H1 (cell line): ENCODE results near the gene SLC24A4. TPM values are rescaled to one million over a fixed set of nuclear protein-coding genes. Genes with fewer than 3 reads are reported as not detected.

ENCODE experiments used
- ATF3 ChIP-seq: IDR thresholded peaks from 2 replicates; pipeline ENCODE4 v1.6.1; 2011; ENCODE audit warnings: low read depth, mild to moderate bottlenecking, low read length; ENCODE audit not compliant: insufficient read depth
- ZNF274 ChIP-seq: IDR thresholded peaks from 2 replicates; pipeline ENCODE4 v1.7.0; 2012; ENCODE audit warnings: low read length, borderline replicate concordance; ENCODE audit errors: extremely low read depth
- polyA plus RNA-seq, 7 experiments: library from polyadenylated mRNA; depleted of rRNA in 3 of 7; stranded (reverse) in 5 of 7; unstranded in 2 of 7; fragments of >200 nt in 5 of 7; fragments of 200-250 nt in 2 of 7; gene quantifications; 1 replicate in 5 of 7; 2 replicates in 1 of 7; 4 replicates in 1 of 7; pipeline versions ENCODE4 v1.2.1 to v1.2.3, GENCODE V29; 2011 to 2013; ENCODE audit warnings: missing spikeins in 2 of 7, mixed read lengths in 2 of 7
- total RNA-seq: library from RNA; stranded (reverse); fragmentation: NEBNext Ultra II Directional; extraction: Animal tissue kit (Norgen Biotek cat#: 25700); gene quantifications from 2 replicates; pipeline ENCODE4 v1.2.1, GENCODE V29; 2021

The SLC24A4 gene
- total and polyA plus RNA-seq, 2 of the 8 experiments (the other 6 are each of a cell fraction or from before 2014, with no cell fraction given): 0.27 to 0.89 TPM

GRCh38 chr14:92549105-92549858 lies 226.3 kb downstream of the SLC24A4 start (continued):
- no peak for TF ChIP-seq ATF3
- no peak for TF ChIP-seq ZNF274
